HepG2 (cell line): ENCODE results near the gene TMEM273. TPM values are rescaled to one million over a fixed set of nuclear protein-coding genes. Genes with fewer than 3 reads are reported as not detected.

Source experiments
- ATAC-seq: fragments of 200-7000 bp; cut with Tn5 transposase; 3 replicates; pipeline ENCODE4 v1.9.1; 2020; ENCODE audit warnings: mild to moderate bottlenecking, moderate library complexity
- BruUV-seq: library from RNA; stranded (reverse); fragments of 400-500 nt; replicated peaks from 2 replicates; lab custom pipeline; 2021; lab: Mats Ljungman, UMichigan
- CTCF ChIA-PET: fragments of 300-600 bp; formaldehyde crosslinking; extraction: SDS; loops from one replicate; lab custom pipeline; 2021; ENCODE audit warnings: low total read pairs, inconsistent platforms, low intra/inter-chr PET ratio; lab: Yijun Ruan, JAX
- POLR2A ChIA-PET: fragments of 350-600 bp; sonication (Branson Sonifier 250); formaldehyde crosslinking; loops from one replicate; lab custom pipeline; 2020; ENCODE audit warnings: antibody characterized with exemption, inconsistent platforms; lab: Yijun Ruan, JAX
- DNase-seq: peaks from one replicate; pipeline ENCODE4 v3.0.0-alpha.2; 2015; ENCODE audit warnings: low spot score
- FAIRE-seq: peaks from 3 replicates; lab custom pipeline; 2011; peaks lifted over from hg19 to GRCh38; lab: Jason Lieb, UNC
- H2AFZ ChIP-seq: one replicate; pipeline ENCODE4 v1.6.1; 2011; ENCODE audit warnings: low read length, inconsistent platforms
- H3K27ac ChIP-seq: fragments of 300-600 bp; 3 replicates; pipeline ENCODE4 v1.8.0; 2011; ENCODE audit warnings: mixed run types, mild to moderate bottlenecking, mixed read lengths, low read length, inconsistent platforms; ENCODE audit not compliant: insufficient read depth; ENCODE audit errors: extremely low read length
- H3K27me3 ChIP-seq, 2 experiments: fragments of 200-600 bp in 1 of 2; 2 replicates in 1 of 2; 3 replicates in 1 of 2; pipeline versions ENCODE4 v1.6.0 to v1.8.0; 2011; ENCODE audit warnings: low read length in 2 of 2, mild to moderate bottlenecking in 2 of 2, moderate library complexity in 2 of 2, inconsistent platforms in 1 of 2; ENCODE audit not compliant: insufficient read depth in 2 of 2, control insufficient read depth in 1 of 2
- H3K36me3 ChIP-seq, 2 experiments: fragments of 200-600 bp in 1 of 2; replicated peaks in 1 of 2; 2 replicates in 1 of 2; 3 replicates in 1 of 2; pipeline versions ENCODE4 v1.5.1 to v1.8.0; 2011; ENCODE audit warnings: low read length in 2 of 2, inconsistent platforms in 1 of 2; ENCODE audit not compliant: insufficient read depth in 2 of 2, control insufficient read depth in 1 of 2
- H3K4me1 ChIP-seq: 2 replicates; pipeline ENCODE4 v1.5.1; 2012; ENCODE audit warnings: low read length, inconsistent platforms; ENCODE audit not compliant: insufficient read depth
- H3K4me2 ChIP-seq: 2 replicates; pipeline ENCODE4 v1.6.0; 2011; ENCODE audit warnings: low read depth, low read length, inconsistent platforms
- H3K4me3 ChIP-seq, 3 experiments: fragments of 200-600 bp in 1 of 3; sonication (generic), shearing (Covaris generic) in 1 of 3; replicated peaks in 1 of 3; 2 replicates each; pipeline ENCODE4 v1.5.1; 2011 to 2016; ENCODE audit warnings: low read length in 3 of 3, inconsistent platforms in 2 of 3, low read depth in 2 of 3, mild to moderate bottlenecking in 2 of 3, control low read depth in 1 of 3, mixed read lengths in 1 of 3; ENCODE audit not compliant: insufficient read depth in 1 of 3
- H3K79me2 ChIP-seq: one replicate; pipeline ENCODE4 v1.6.1; 2011; ENCODE audit warnings: low read length, inconsistent platforms; ENCODE audit not compliant: insufficient read depth
- H3K9ac ChIP-seq: 2 replicates; pipeline ENCODE4 v1.6.0; 2011; ENCODE audit warnings: mild to moderate bottlenecking, low read depth, low read length, inconsistent platforms; ENCODE audit not compliant: insufficient read depth
- H3K9me3 ChIP-seq: 2 replicates; pipeline ENCODE4 v1.5.1; 2012; ENCODE audit warnings: mild to moderate bottlenecking, low read length
- H4K20me1 ChIP-seq: 2 replicates; pipeline ENCODE4 v1.6.0; 2011; ENCODE audit warnings: inconsistent platforms, mild to moderate bottlenecking, low read length, moderate library complexity; ENCODE audit not compliant: insufficient read depth
- ARHGAP35 ChIP-seq: sonication (generic); formaldehyde crosslinking; IDR thresholded peaks from 2 replicates; pipeline ENCODE4 v1.9.0; 2022; ENCODE audit warnings: mild to moderate bottlenecking, inconsistent platforms, moderate library complexity, missing genetic modification reagents, borderline replicate concordance
- MATR3 ChIP-seq: sonication (generic); formaldehyde crosslinking; IDR thresholded peaks from 2 replicates; pipeline ENCODE4 v1.4.0; 2020; ENCODE audit warnings: missing genetic modification reagents
- NFATC3 ChIP-seq: sonication (generic); formaldehyde crosslinking; IDR thresholded peaks from 2 replicates; pipeline ENCODE4 v1.5.1; 2020; ENCODE audit warnings: mild to moderate bottlenecking, missing genetic modification reagents
- NFIC ChIP-seq: IDR thresholded peaks from 2 replicates; pipeline ENCODE4 v1.6.1; 2012; ENCODE audit warnings: mild to moderate bottlenecking, low read length, inconsistent platforms
- POLR2A ChIP-seq, 2 experiments: IDR thresholded peaks; 2 replicates each; pipeline ENCODE4 v1.6.1; 2011; ENCODE audit warnings: low read depth in 2 of 2, low read length in 2 of 2, mild to moderate bottlenecking in 1 of 2, moderate library complexity in 1 of 2; ENCODE audit not compliant: insufficient read depth in 1 of 2
- ZNF816 ChIP-seq: sonication (generic); formaldehyde crosslinking; IDR thresholded peaks from 2 replicates; pipeline ENCODE4 v1.8.0; 2022; ENCODE audit warnings: missing genetic modification reagents, mild to moderate bottlenecking, borderline replicate concordance
- WGBS: methylation state at CpG from one replicate; pipeline ENCODE4 v1.1.6; 2017; ENCODE audit warnings: low lambda C conversion rate; 5-methylcytosine and 5-hydroxymethylcytosine counted together
- in situ Hi-C: cut with HindIII; loops from 2 replicates; pipeline ENCODE4 v1.10.0; 2017; ENCODE audit warnings: low pct_unique_long_range_greater_than_20kb; ENCODE audit not compliant: extremely low pct_ligation_motif_present
- intact Hi-C: fragments of 100-400 bp; cut with micrococcal nuclease; formaldehyde crosslinking; loops from one replicate; pipeline ENCODE4 v1.10.0; 2022; ENCODE audit not compliant: unreplicated experiment
- polyA plus RNA-seq, 8 experiments: library from polyadenylated mRNA; depleted of rRNA in 3 of 8; stranded (reverse) in 7 of 8; unstranded in 1 of 8; fragments of >200 nt; fragmentation: Illumina TruSeq in 4 of 8; extraction: Trizol in 4 of 8; gene quantifications; 2 replicates each; pipeline versions ENCODE4 v1.2.1 to v1.2.3, GENCODE V29; 2011 to 2016; ENCODE audit warnings: low read depth in 4 of 8, missing spikeins in 1 of 8, mixed read lengths in 1 of 8; ENCODE audit not compliant: insufficient read depth in 1 of 8
- total RNA-seq, 5 experiments: library from RNA; depleted of rRNA; stranded (reverse); fragments of >200 nt; fragmentation: Illumina TruSeq; extraction: Trizol; gene quantifications; 2 replicates each; pipeline ENCODE4 v1.2.3, GENCODE V29; 2016; ENCODE audit warnings: low read depth in 1 of 5
- TF ChIP-seq, protein P1 (sequence below), 2 experiments: sonication (generic) in 1 of 2; formaldehyde crosslinking in 1 of 2; IDR thresholded peaks; 2 replicates each; pipeline versions ENCODE4 v1.4.0 to v1.6.1; 2018 to 2020; ENCODE audit warnings: missing genetic modification reagents in 2 of 2, borderline replicate concordance in 1 of 2, low read depth in 1 of 2, mild to moderate bottlenecking in 1 of 2, missing biosample characterization in 1 of 2
- TF ChIP-seq, protein P2 (sequence below): sonication (generic); formaldehyde crosslinking; conservative IDR thresholded peaks from 2 replicates; pipeline ENCODE4 v1.4.0; 2020; ENCODE audit warnings: missing genetic modification reagents
- TF ChIP-seq, protein P3 (sequence below), 2 experiments: IDR thresholded peaks; 2 replicates each; pipeline ENCODE4 v1.6.1; 2011 to 2012; ENCODE audit warnings: low read length in 2 of 2, borderline replicate concordance in 1 of 2, low read depth in 1 of 2, mild to moderate bottlenecking in 1 of 2, moderate library complexity in 1 of 2

TMEM273 gene
- total and polyA plus RNA-seq, 2 of the 13 experiments (the other 11 are each of a cell fraction or from before 2014, with no cell fraction given), result not detected

DNA sequence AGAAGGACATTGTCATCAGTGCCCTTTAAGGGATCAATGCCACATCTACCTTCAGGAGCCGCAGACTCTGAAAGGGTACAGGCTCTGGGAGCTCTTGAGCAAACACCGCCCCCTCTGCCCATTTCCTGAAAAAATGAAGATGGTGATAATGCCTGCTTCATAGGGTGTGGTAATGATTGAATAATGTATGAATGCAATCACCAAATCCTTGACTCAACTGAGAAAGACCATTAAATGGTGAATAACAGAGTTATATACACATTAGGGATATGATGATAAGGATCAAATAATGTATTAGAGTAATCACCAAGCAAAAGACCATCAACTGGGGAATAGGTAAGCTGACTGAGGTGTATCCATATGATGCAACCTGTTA, 55.8 kb downstream of the TMEM273 start (continued):
- TF ChIP-seq NFIC, result no peak
- TF ChIP-seq, protein P1, sequence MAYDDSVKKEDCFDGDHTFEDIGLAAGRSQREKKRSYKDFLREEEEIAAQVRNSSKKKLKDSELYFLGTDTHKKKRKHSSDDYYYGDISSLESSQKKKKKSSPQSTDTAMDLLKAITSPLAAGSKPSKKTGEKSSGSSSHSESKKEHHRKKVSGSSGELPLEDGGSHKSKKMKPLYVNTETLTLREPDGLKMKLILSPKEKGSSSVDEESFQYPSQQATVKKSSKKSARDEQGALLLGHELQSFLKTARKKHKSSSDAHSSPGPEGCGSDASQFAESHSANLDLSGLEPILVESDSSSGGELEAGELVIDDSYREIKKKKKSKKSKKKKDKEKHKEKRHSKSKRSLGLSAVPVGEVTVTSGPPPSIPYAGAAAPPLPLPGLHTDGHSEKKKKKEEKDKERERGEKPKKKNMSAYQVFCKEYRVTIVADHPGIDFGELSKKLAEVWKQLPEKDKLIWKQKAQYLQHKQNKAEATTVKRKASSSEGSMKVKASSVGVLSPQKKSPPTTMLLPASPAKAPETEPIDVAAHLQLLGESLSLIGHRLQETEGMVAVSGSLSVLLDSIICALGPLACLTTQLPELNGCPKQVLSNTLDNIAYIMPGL (CRISPR knock-in tag; IDR thresholded peaks at IDR 0.05; ENCODE audit: borderline replicate concordance in 1 of 2, low read depth in 1 of 2), result no peak
- TF ChIP-seq NFATC3, result no peak
- TF ChIP-seq, protein P2, sequence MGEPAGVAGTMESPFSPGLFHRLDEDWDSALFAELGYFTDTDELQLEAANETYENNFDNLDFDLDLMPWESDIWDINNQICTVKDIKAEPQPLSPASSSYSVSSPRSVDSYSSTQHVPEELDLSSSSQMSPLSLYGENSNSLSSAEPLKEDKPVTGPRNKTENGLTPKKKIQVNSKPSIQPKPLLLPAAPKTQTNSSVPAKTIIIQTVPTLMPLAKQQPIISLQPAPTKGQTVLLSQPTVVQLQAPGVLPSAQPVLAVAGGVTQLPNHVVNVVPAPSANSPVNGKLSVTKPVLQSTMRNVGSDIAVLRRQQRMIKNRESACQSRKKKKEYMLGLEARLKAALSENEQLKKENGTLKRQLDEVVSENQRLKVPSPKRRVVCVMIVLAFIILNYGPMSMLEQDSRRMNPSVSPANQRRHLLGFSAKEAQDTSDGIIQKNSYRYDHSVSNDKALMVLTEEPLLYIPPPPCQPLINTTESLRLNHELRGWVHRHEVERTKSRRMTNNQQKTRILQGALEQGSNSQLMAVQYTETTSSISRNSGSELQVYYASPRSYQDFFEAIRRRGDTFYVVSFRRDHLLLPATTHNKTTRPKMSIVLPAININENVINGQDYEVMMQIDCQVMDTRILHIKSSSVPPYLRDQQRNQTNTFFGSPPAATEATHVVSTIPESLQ (CRISPR knock-in tag), result no peak
- no peak for TF ChIP-seq POLR2A (IDR thresholded peaks at IDR 0.05; ENCODE audit: insufficient read depth in 1 of 2, low read depth in 2 of 2, low read length in 2 of 2)
- TF ChIP-seq ARHGAP35 (CRISPR knock-in tag), result no peak

DNA sequence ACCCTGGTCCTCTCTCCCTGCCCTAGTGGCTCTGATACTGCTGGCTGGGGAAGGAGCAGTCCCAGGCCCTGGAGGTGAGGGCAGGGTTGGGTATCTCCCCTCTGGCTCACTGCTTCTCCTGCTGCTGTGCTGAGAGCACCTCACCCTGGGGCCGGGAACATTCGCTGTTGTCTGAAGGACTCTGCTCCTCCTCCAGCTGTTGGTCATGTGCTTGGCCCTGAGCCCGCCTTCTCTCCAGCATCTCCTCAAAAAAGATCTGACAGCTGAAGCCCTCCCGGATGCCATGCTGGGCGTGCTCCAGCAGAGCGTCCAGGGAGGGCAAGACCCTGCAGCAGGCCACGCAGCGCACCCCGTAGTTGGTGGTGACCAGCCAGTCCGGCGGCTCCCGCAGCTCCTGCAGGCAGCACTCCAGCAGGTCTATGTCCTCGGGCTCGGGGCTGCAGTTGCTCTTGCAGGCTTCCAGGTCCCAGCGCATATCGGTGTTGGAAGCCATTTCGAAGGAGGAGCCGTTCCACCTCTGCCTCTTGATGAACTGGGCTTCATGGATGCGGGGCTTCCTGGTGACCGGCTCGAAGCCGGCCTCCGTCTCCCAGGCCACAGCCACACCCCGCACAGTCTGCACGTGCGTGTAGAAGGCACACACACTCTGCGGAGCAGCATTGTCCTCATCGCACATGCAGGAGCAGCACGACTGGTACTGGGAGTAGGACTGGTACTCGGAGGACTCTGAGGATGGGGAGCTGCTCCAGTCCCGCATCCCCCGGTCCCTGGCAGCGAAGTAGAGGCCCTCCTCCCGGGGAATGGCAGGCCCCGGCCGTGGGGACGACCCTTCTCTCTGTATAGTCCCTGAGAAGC, 56.5 kb downstream of the TMEM273 start:
- ChIA-PET CTCF (no interaction called here), POLR2A (no interaction called here)
- Histone ChIP-seq H3K79me2 (no peaks in the 10 kb centered on the region), H2AFZ (no peak overlapping the region), H3K27ac (no peak overlapping the region), H3K4me2 (no peak overlapping the region), H3K4me3 (no peak overlapping the region), H3K27me3 (no peaks in the 10 kb centered on the region; a peak in 2 of 5 replicates), H3K36me3 (no peaks in the 10 kb centered on the region), H4K20me1 (no peaks in the 10 kb centered on the region)
- no TSS peak for BruUV-seq
- no peak for ATAC-seq
- in situ Hi-C loops, result no loop called here
- WGBS, result 58% methylated on average over 9 of the region's 37 CpGs
- intact Hi-C loops, result no loop called here
- no peak for FAIRE-seq
- TF ChIP-seq MATR3 (CRISPR knock-in tag), result no peak
- TF ChIP-seq, protein P3, sequence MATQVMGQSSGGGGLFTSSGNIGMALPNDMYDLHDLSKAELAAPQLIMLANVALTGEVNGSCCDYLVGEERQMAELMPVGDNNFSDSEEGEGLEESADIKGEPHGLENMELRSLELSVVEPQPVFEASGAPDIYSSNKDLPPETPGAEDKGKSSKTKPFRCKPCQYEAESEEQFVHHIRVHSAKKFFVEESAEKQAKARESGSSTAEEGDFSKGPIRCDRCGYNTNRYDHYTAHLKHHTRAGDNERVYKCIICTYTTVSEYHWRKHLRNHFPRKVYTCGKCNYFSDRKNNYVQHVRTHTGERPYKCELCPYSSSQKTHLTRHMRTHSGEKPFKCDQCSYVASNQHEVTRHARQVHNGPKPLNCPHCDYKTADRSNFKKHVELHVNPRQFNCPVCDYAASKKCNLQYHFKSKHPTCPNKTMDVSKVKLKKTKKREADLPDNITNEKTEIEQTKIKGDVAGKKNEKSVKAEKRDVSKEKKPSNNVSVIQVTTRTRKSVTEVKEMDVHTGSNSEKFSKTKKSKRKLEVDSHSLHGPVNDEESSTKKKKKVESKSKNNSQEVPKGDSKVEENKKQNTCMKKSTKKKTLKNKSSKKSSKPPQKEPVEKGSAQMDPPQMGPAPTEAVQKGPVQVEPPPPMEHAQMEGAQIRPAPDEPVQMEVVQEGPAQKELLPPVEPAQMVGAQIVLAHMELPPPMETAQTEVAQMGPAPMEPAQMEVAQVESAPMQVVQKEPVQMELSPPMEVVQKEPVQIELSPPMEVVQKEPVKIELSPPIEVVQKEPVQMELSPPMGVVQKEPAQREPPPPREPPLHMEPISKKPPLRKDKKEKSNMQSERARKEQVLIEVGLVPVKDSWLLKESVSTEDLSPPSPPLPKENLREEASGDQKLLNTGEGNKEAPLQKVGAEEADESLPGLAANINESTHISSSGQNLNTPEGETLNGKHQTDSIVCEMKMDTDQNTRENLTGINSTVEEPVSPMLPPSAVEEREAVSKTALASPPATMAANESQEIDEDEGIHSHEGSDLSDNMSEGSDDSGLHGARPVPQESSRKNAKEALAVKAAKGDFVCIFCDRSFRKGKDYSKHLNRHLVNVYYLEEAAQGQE (IDR thresholded peaks at IDR 0.05; ENCODE audit: borderline replicate concordance in 1 of 2, low read depth in 1 of 2, low read length in 2 of 2), result no peak
- TF ChIP-seq ZNF816 (CRISPR knock-in tag), result no peak
- TF ChIP-seq, all 625 proteins: peak for 0
- H3K9me3 ChIP-seq, result no peaks in the 10 kb centered on the region
- no peak overlapping the region for H3K9ac ChIP-seq
- H3K4me1 ChIP-seq, result no peaks in the 10 kb centered on the region
- DNase-seq, result no peak
